H4 (cell line): ENCODE measurements around the gene NDRG2. TPM values are rescaled to one million over a fixed set of nuclear protein-coding genes. Genes with fewer than 3 reads are reported as not detected.
A peak's percentile ranks its signal among the peaks of the same experiment; 100 is the strongest.
"Not testable (repeated sequence)": the region's sequence is repeated elsewhere in the genome, so short reads cannot be mapped to it uniquely, and the experiment has no call there.

Experiments used
- DNase-seq: peaks from one replicate; pipeline ENCODE4 v3.0.0-alpha.2; 2015; ENCODE audit warnings: low spot score
- total RNA-seq: library from RNA; depleted of rRNA; stranded (reverse); fragments of >200 nt; shearing (Covaris generic); gene quantifications from 2 replicates; pipeline ENCODE4 v1.2.3, GENCODE V29; 2014

Gene NDRG2
- total RNA-seq, 1 experiment from 2014 or later = 8.5 TPM

DNA sequence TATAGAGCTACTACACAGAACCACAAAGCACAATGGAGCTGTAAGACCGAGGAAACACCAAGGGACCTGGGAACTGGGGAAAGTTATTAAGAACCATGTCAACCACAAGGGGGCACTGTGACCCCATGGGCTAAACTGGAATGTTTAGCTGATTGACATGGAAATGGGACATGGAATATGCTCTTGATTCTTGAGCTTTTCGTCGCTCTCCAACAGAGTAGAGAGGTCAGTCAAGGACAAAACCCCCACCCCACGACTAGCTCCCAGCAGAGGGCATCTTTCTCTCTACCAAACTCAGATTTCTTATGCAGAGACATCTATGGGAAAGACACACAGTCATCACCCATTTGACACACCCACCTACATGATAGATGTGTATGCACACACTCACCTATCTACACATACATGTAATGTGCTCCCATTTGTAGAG, 10.1 kb downstream of the NDRG2 start:
- peak; percentile 76 for DNase-seq

GRCh38 chr14:21011136-21011535, 13.7 kb downstream of the NDRG2 start:
- no peak for DNase-seq

- not testable (repeated sequence) for DNase-seq
These were observed 15.1 kb downstream of the NDRG2 start for GRCh38 chr14:21009721-21010120.

DNA sequence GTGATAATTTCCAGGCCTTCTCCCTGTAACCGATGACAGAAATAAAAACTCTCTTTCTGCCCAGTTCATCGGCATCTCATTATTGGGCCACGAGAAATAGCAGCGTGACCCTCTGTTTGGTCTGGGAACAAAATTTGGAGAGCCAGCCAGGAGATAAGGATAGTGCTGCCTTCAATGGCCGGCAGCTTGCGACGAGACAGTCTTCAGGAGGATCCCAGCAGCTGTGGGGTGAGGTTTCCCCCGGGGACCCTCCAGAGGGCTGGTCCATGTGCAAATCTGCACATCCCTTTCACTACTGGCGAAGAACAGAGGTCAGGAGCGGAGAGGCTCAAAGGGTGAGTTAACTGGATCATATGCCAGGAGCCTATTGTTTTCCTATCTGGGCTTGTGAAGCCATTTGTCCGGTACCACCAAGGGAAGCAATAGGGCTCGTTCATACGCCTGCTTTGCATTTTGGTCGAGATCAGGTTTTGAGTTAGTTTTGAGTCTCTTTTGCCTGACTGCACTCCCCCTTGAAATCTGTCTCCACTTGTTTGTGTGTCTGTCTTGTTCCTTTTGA, 21.0 kb downstream of the NDRG2 start:
- no peak for DNase-seq

- no peak for DNase-seq
These were observed 23.6 kb downstream of the NDRG2 start for GRCh38 chr14:21001218-21001617.

GRCh38 chr14:20999591-20999990, 25.3 kb downstream of the NDRG2 start:
- no peak for DNase-seq

DNA sequence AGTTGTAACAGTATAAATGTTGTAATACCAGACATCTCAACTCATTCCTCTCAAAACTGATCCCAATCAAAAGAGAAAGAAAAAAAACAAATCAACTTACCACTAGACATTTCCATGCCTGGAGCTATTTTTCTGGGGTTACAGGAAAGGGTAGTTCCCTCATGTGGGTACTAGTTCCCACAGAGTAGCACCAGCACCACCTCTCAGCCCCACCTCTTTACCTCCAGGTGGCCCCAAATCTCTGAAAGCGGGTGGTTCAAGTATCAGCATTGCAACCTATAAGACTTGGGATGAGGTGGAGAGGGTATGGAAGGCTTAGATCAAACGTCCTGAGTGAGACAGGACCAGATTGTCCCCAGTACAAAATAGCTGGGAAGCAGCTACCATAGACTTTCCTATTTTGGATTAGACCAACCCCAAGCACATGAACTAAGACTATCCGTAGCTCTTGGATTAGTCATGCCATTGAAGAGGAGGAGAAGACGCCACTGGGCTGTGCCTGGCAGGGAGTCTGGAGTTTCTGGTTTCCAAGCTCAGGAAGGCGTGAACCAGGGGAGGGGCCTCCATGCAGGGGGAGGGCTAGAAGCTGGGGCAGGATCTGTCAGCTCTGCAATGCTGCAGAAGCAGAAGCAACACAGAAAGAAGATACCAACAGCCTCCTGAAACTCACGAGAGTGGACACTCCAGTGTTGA, 26.0 kb downstream of the NDRG2 start, which contains the start of gene SLC39A2:
TSS of gene SLC39A2 (plus strand) at position 620 of the 693 bp plus-strand sequence. CDS start 154 bp downstream, outside the sequence.
- DNase-seq = peak; percentile 24

- DNase-seq = no peak
These were observed 26.7 kb downstream of the NDRG2 start for GRCh38 chr14:20998139-20998538.

- DNase-seq = no peak
These were observed 27.3 kb downstream of the NDRG2 start for GRCh38 chr14:20997564-20997963.

DNA sequence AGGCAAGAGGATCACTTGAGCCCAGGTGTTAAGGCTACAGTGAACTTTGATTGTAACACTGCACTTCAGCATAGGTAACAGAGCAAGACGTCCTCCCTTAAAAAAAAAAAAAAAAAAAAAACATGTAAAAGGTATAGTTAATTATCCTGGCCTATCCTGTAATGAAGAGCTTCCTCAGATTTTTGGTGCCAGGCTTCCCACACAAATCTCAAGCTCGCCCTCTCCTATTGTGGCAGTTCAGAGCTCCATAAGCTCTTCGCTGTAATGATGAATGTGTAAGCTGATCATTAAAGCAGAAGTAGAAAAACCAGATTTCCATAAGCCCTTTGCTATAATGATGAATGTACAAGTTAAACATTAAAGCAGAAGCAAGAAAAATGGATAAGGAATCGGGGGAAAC, 27.7 kb downstream of the NDRG2 start:
- DNase-seq = no peak

DNA sequence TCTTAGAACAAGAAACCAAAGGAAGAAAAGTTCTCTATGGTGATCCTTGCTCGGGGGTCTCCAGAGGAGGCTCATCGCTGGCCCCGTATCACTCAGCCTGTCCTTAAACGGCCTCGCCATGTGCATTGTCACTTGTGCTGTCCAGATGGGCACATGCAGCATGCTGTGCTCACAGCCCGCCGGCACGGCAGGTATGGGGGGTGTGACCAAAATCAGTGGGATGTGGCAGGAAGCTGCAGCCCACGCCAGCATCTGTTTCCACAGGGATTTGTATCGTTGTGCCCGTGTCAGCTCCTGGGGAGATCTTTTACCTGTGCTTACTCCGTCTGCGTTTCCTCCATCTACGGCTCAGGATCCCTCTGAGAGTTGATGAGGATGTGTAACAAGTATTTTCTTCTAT, 28.3 kb downstream of the NDRG2 start:
- DNase-seq = no peak

DNA sequence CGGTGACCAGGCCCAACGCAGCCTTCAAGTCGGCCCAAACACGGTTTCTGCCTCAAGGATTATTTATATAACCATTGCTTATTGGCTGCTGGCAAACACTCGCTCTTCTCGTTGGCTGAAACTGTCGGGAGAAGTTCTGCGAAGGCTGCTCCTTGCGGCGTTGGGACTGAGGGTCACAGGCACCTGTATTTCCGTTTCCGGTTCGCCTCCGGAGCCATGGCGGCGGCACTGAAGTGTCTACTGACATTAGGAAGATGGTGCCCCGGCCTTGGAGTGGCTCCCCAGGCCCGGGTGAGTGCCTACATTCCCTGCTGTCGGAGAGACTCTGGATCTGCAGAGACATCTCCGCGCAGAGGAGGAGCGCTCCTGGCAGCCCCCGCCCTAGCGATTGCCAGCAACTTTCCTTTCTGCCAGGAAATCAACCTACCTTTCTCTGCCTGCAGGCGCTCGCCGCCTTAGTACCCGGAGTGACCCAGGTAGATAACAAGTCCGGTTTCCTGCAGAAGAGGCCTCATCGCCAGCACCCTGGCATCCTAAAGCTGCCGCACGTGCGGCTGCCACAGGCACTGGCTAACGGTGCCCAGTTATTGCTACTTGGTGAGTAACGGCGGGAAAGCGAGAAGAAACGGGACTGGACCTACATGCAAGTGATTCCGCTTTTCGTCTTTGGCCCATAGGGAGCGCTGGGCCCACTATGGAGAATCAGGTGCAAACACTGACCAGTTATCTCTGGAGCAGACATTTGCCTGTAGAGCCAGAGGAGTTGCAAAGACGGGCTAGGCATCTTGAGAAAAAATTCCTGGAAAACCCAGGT, 34.9 kb downstream of the NDRG2 start, which contains the start of gene METTL17:
TSS of gene METTL17 (plus strand) at position 194 of the 814 bp plus-strand sequence. CDS start at position 217, 23 bp downstream.
- DNase-seq = peak; percentile 98

- no peak for DNase-seq
These were observed 35.4 kb downstream of the NDRG2 start for GRCh38 chr14:20989471-20989786.

DNA sequence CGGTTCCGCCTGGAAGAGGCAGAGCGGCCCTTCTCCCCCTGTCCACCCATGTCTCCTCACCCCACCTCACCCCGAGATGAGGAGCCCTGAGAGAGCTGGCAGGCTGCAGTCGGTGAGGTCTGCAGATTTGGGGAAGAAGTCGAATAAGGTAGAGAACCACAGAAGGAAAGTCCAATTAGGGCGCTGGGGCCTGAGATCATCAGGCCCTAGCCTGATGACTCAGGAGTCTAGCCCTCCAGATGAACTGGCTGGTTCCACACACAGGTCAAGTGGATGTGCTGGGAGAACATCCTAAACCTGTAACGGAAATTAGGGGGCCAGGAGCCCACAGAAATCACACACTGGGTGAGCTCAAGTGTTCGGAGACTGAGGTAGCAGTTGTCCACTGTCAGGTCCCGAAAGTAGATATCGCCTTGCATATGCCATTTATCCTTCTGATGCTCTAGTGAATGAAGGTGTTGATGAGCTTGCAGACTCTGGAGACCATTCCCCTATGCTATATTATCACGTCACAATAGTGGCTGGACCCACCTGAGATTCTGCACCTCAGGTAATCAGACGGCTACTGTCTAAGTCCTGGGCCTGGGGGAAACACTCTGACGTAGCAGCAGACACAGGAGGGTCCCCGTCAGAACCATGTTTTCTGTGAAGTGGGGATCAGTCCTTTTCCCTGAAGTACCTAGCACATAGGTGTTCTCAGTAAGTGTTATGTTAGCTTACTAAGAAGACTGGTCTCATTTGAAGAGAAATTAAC, 36.0 kb downstream of the NDRG2 start:
- no peak for DNase-seq

DNA sequence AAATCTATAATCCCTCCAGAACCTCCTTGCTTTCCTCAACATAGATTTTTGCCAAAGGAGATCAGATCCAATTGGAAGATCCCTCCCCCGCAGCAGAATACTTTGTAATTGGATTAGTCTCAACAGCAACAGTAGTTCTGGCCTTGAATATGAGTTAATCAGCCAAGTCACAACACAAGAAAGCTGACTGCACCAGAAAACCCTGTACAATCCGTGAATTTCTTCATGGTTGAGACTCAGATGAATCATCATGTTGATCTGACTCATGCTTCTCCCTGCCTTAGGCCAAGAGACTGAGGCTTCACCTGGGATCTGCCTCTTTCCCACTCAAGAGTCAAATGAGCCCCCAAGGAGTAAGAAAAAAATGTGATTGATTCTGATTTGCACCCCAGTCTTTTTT, 38.0 kb downstream of the NDRG2 start:
- DNase-seq = peak; percentile 82

DNA sequence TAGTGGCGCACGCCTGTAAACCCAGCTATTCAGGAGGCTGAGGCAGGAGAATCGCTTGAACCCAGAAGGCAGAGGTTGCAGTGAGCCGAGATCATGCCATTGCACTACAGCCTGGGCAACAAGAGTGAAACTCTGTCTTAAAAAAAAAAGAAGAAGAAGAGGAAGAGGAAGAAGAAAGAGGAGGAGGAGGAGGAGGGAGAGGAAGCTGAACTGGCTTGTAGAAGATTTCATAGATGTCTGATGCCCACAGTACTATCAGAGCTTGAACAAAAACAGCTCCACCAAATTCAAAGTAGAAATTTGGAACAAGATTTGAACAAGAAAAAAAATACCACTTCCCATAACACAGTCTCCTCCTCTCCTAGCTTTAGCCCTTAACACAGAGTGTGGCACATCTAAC, 39.2 kb downstream of the NDRG2 start:
- DNase-seq = not testable (repeated sequence)

DNA sequence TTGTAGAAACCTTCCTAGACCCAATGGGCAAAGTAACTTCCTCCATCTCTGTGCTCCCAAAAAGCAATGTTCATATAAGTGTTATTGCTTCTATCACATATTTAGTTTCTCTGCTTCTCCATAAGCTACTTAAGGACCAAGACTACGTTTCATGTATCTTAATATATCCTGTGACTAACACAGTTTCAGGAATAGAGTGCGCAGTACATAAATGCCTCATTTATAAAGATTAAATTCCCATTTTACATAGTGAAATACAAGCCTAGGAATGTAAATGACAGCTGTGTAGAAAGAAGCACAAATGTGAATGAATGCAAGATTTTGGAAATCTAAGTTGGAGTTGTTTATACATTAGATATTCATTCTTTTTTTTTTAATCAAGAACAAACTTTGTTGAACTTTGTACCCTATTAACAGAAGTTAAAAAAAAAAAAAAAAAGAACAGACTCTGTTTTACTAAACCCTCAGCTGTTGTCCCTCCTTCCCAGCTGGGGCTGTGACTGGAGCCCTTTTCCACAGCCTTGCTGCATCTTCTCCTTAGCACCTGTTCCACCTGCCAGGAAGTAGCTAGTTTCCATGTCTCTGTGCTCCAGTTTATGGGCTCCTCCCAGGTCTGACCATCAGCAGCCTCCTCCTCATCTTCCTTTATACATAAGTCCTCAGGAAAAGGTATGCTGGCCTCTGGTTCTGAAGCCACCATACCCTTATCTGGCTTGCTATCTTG, 42.1 kb downstream of the NDRG2 start:
- no peak for DNase-seq

DNA sequence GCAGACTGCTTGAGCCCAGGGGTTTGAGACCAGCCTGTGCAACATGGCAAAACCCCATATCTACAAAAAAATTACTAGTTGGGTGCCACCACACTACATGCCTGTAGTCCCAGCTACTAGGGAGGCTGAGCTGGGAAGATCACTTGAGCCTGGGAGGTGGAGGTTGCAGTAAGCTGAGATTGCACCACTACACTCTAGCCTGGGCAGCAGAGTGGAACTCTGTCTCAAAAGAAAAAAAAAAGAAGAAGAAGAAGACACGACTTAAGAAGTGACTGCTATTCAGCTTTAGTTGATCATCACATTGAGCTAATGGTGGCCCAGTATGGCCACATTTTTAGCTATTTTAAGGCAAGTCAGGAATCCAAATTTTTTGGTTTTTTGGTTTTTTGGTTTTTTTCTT, 44.0 kb downstream of the NDRG2 start:
- DNase-seq = no peak

GRCh38 chr14:20978687-20979086, 46.2 kb downstream of the NDRG2 start:
- no peak for DNase-seq

DNA sequence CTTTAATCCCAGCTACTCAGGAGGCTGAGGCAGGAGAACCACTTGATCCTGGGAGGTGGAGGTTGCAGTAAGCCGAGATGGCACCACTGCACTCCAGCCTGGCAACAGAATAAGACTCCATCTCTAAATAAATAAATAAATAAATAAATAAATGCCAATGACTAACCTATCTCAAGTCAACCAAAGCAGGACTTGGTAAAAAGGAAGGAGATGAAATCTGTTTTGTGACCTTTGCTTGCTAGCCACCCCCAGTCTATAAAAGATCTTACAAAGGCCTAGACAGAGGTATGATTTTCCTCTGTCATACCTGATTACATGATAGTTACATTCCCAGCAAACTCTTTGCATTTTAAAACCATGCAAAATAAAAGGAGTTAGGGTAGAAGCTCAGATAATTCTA, 48.6 kb downstream of the NDRG2 start:
- DNase-seq = no peak

DNA sequence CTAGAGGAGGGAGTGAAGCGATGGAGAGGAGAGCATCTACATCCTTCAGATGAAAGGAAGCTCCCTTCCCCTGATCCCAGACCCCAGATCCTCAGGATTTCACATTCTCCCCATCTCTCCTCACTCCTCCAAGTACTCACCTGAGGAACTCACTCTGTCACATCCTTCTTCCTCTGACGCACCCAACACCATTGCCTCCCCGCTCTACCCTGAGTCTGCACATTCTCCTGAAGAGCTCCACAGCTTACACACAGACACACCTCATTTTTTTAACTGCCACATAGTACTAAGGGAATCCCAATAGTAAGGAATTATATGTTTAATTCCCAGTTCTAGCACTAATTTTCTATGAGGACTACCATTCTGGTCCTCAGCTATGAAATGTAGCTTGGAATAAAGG, 51.4 kb downstream of the NDRG2 start:
- no peak for DNase-seq

GRCh38 chr14:20971705-20972021, 53.2 kb downstream of the NDRG2 start:
- no peak for DNase-seq
